A549 (cell line): ENCODE results near the gene PSMB4. TPM values are rescaled to one million over a fixed set of nuclear protein-coding genes. Genes with fewer than 3 reads are reported as not detected.

ENCODE experiments used
- ATAC-seq, 2 experiments: fragments of 200-7000 bp in 1 of 2; fragments of >200 bp in 1 of 2; cut with Nextera tagmentation in 1 of 2; cut with Tn5 transposase in 1 of 2; 3 replicates each; pipeline versions ENCODE4 v1.8.0 to v1.9.1; 2018 to 2020; ENCODE audit warnings: mild to moderate bottlenecking in 1 of 2, moderate library complexity in 1 of 2
- CTCF ChIA-PET: fragments of 300-600 bp; sonication (Branson Sonifier 250); formaldehyde crosslinking; extraction: SDS; loops from one replicate; lab custom pipeline; 2021; ENCODE audit warnings: antibody characterized with exemption, inconsistent platforms; lab: Yijun Ruan, JAX
- POLR2A ChIA-PET: fragments of 350-600 bp; formaldehyde crosslinking; extraction: SDS; loops from one replicate; lab custom pipeline; 2021; ENCODE audit warnings: antibody characterized with exemption, inconsistent platforms; lab: Yijun Ruan, JAX
- DNase-seq, 2 experiments: peaks; one replicate each; pipeline versions ENCODE4 v3.0.0 to v3.0.0-alpha.2; 2011 to 2016; ENCODE audit warnings: low read depth in 1 of 2, low spot score in 1 of 2
- FAIRE-seq: peaks from 2 replicates; lab custom pipeline; 2011; peaks lifted over from hg19 to GRCh38; lab: Jason Lieb, UNC
- H3K27ac ChIP-seq, 2 experiments: fragments of >200 bp; sonication (Bioruptor Twin); formaldehyde crosslinking; 3 replicates each; pipeline ENCODE4 v1.5.1; 2016 to 2017
- H3K4me1 ChIP-seq: fragments of >200 bp; sonication (Bioruptor Twin); formaldehyde crosslinking; 3 replicates; pipeline ENCODE4 v1.6.1; 2016
- H3K4me2 ChIP-seq: fragments of >200 bp; sonication (Bioruptor Twin); formaldehyde crosslinking; 3 replicates; pipeline ENCODE4 v1.6.1; 2016
- H3K4me3 ChIP-seq: fragments of >200 bp; sonication (Bioruptor Twin); formaldehyde crosslinking; 3 replicates; pipeline ENCODE4 v1.5.1; 2016
- H3K9me3 ChIP-seq: fragments of >200 bp; sonication (Bioruptor Twin); formaldehyde crosslinking; 3 replicates; pipeline ENCODE4 v1.6.1; 2016
- BCL3 ChIP-seq: fragments of >200 bp; sonication (Bioruptor Twin); formaldehyde crosslinking; IDR thresholded peaks from 3 replicates; pipeline ENCODE4 v1.6.1; 2016
- CEBPB ChIP-seq, 2 experiments: fragments of >200 bp in 1 of 2; sonication (Bioruptor Twin) in 1 of 2; formaldehyde crosslinking in 1 of 2; IDR thresholded peaks; 2 replicates each; pipeline ENCODE4 v1.6.1; 2012 to 2016
- CHD2 ChIP-seq: fragments of 150-350 bp; IDR thresholded peaks from 2 replicates; pipeline ENCODE4 v1.6.1; 2014; ENCODE audit warnings: low read length; ENCODE audit not compliant: partially characterized antibody
- CTCF ChIP-seq: fragments of >200 bp; sonication (Bioruptor Twin); formaldehyde crosslinking; IDR thresholded peaks from 3 replicates; pipeline ENCODE4 v1.5.1; 2016
- E2F6 ChIP-seq: IDR thresholded peaks from 2 replicates; pipeline ENCODE4 v1.6.1; 2012; ENCODE audit warnings: low read depth, borderline replicate concordance
- ELK1 ChIP-seq: fragments of 150-350 bp; IDR thresholded peaks from 2 replicates; pipeline ENCODE4 v1.6.1; 2014; ENCODE audit warnings: low read depth, mild to moderate bottlenecking, low read length
- EP300 ChIP-seq, 2 experiments: fragments of >200 bp; sonication (Bioruptor Twin); formaldehyde crosslinking; IDR thresholded peaks; 2 replicates in 1 of 2; 3 replicates in 1 of 2; pipeline ENCODE4 v1.6.1; 2016 to 2017
- FOXS1 ChIP-seq: fragments of 250-450 bp; sonication (Bioruptor Pico); IDR thresholded peaks from 2 replicates; pipeline ENCODE4 v1.5.0; 2020; ENCODE audit warnings: mild to moderate bottlenecking, moderate library complexity
- HOXA7 ChIP-seq: fragments of 250-450 bp; sonication (Bioruptor Pico); IDR thresholded peaks from 2 replicates; pipeline ENCODE4 v1.5.0; 2020; ENCODE audit warnings: mild to moderate bottlenecking, moderate library complexity
- HOXB13 ChIP-seq: fragments of 250-450 bp; sonication (Bioruptor Pico); IDR thresholded peaks from 2 replicates; pipeline ENCODE4 v1.5.0; 2020; ENCODE audit warnings: low read depth, mild to moderate bottlenecking, moderate library complexity
- HOXB5 ChIP-seq: fragments of 250-450 bp; sonication (Bioruptor Pico); IDR thresholded peaks from 2 replicates; pipeline ENCODE4 v1.5.0; 2020; ENCODE audit warnings: mild to moderate bottlenecking, moderate library complexity
- JUN ChIP-seq, 2 experiments: fragments of >200 bp; sonication (Bioruptor Twin); formaldehyde crosslinking; IDR thresholded peaks; 2 replicates in 1 of 2; 3 replicates in 1 of 2; pipeline ENCODE4 v1.6.1; 2016 to 2017
- JUNB ChIP-seq: fragments of >200 bp; sonication (Bioruptor Twin); formaldehyde crosslinking; IDR thresholded peaks from 2 replicates; pipeline ENCODE4 v1.6.1; 2016
- KDM1A ChIP-seq: fragments of 200-600 bp; sonication (generic); IDR thresholded peaks from 2 replicates; pipeline ENCODE4 v1.6.1; 2016; ENCODE audit warnings: low read depth, mild to moderate bottlenecking
- PHF8 ChIP-seq: fragments of 200-600 bp; sonication (generic); IDR thresholded peaks from 2 replicates; pipeline ENCODE4 v1.6.1; 2016; ENCODE audit warnings: low read depth, mild to moderate bottlenecking, antibody characterized with exemption, moderate library complexity, borderline replicate concordance
- POLR2A ChIP-seq: IDR thresholded peaks from 2 replicates; pipeline ENCODE4 v1.6.1; 2012; ENCODE audit warnings: mild to moderate bottlenecking, low read length
- RARB ChIP-seq: fragments of 250-450 bp; sonication (Bioruptor Pico); IDR thresholded peaks from 2 replicates; pipeline ENCODE4 v1.8.0; 2021; ENCODE audit warnings: mild to moderate bottlenecking, moderate library complexity
- RCOR1 ChIP-seq: fragments of 150-350 bp; IDR thresholded peaks from 2 replicates; pipeline ENCODE4 v1.6.1; 2014; ENCODE audit warnings: antibody characterized with exemption, low read length, low read depth
- TP53 ChIP-seq: fragments of 250-450 bp; sonication (Bioruptor Pico); IDR thresholded peaks from 2 replicates; pipeline ENCODE4 v1.5.0; 2021; ENCODE audit warnings: mild to moderate bottlenecking, moderate library complexity
- ZSCAN20 ChIP-seq: fragments of 250-450 bp; sonication (Bioruptor Pico); IDR thresholded peaks from 2 replicates; pipeline ENCODE4 v1.8.0; 2022; ENCODE audit warnings: mild to moderate bottlenecking, moderate library complexity
- WGBS: methylation state at CpG from one replicate; pipeline ENCODE4 v1.1.6; 2017; ENCODE audit errors: missing lambda C conversion rate; 5-methylcytosine and 5-hydroxymethylcytosine counted together
- polyA plus RNA-seq, 4 experiments: library from polyadenylated mRNA; depleted of rRNA in 3 of 4; stranded (reverse); fragments of >200 nt; fragmentation: RNase III in 1 of 4; extraction: RNeasy Plus Mini Kit Qiagen cat#74134 plus additional on column Dnase treatment in 1 of 4; gene quantifications; 2 replicates in 3 of 4; 3 replicates in 1 of 4; pipeline ENCODE4 v1.2.3, GENCODE V29; 2011 to 2017

Gene PSMB4
- polyA plus RNA-seq, 2 of the 4 experiments (the other 2 are of a cell fraction): 383 to 405 TPM

GRCh38 chr1:151369621-151370048 lies 29.7 kb upstream of the PSMB4 start:
- Histone ChIP-seq H3K4me2 (no peak overlapping the region), H3K4me3 (no peak overlapping the region), H3K9me3 (no peaks in the 10 kb centered on the region), H3K27ac (peak overlapping the region in 1 of 2 experiments; percentile 78; a peak in 2 of 6 replicates), H3K4me1 (peaks cover 37% of the 10 kb centered on the region)
- TF ChIP-seq KDM1A: no peak
- TF ChIP-seq RARB (CRISPR knock-in tag): no peak
- TF ChIP-seq E2F6: no peak
- ChIA-PET POLR2A (interaction anchor here (1.0 kb wide), 1 partner anchor 115 kb away, joined by 3 read pairs; the partner anchor contains the start of gene PSMD4), CTCF (interaction anchor here (0.6 to 3.2 kb wide), 4 partner anchors 10 to 30 kb away, joined by 3 to 17 read pairs (median 3); partner anchors contain the start of gene PSMB4)
- no peak for FAIRE-seq
- DNase-seq: no peak
- ATAC-seq: peak in 1 of 2 experiments; percentile 10; a peak in 1 of 6 replicates
- WGBS: 89% methylated on average over 11 of the region's 15 CpGs

GRCh38 chr1:151370211-151370911 lies 29.0 kb upstream of the PSMB4 start:
- DNase-seq (no peak), ATAC-seq (no peak), FAIRE-seq (no peak)
- Histone ChIP-seq H3K4me1 (peaks cover 37% of the 10 kb centered on the region), H3K27ac (peak overlapping the region; percentile 4 to 78; a peak in 3 of 6 replicates), H3K4me2 (peak overlapping the region; percentile 88; the same call in 2 of the 3 replicates), H3K4me3 (no peak overlapping the region), H3K9me3 (no peaks in the 10 kb centered on the region)
- no peak for TF ChIP-seq TP53 (CRISPR knock-in tag)
- no peak for TF ChIP-seq CHD2
- no peak for TF ChIP-seq BCL3
- no peak for TF ChIP-seq ELK1
- no peak for TF ChIP-seq JUN (IDR thresholded peaks at IDR 0.05)
- no peak for TF ChIP-seq EP300 (IDR thresholded peaks at IDR 0.05)
- TF ChIP-seq HOXA7 (CRISPR knock-in tag): no peak
- TF ChIP-seq CTCF: no peak
- TF ChIP-seq JUNB: no peak
- no peak for TF ChIP-seq HOXB5 (CRISPR knock-in tag)
- no peak for TF ChIP-seq KDM1A
- TF ChIP-seq ZSCAN20 (CRISPR knock-in tag): no peak
- TF ChIP-seq CEBPB (IDR thresholded peaks at IDR 0.05): no peak
- TF ChIP-seq RCOR1: no peak
- no peak for TF ChIP-seq PHF8
- TF ChIP-seq HOXB13 (CRISPR knock-in tag): no peak
- no peak for TF ChIP-seq FOXS1
- no peak for TF ChIP-seq POLR2A
- POLR2A ChIA-PET: interaction anchor here (1.0 kb wide), 1 partner anchor 116 kb away, joined by 3 read pairs; the partner anchor contains the start of gene PSMD4
- 73% methylated on average over 6 of the region's 6 CpGs for WGBS
- CTCF ChIA-PET: interaction anchor here (0.6 to 3.2 kb wide), 4 partner anchors 17 to 30 kb away, joined by 3 to 17 read pairs (median 3); partner anchors contain the start of gene PSMB4
